Sigmoid colon (tissue), 4 donors: ENCODE data around the gene OPCML.

ENCODE experiments used
- CTCF ChIP-seq, 4 experiments: fragments of 450-650 bp in 3 of 4; fragments of 200-600 bp in 1 of 4; IDR thresholded peaks; one replicate each; pipeline ENCODE4 v1.5.1; 2016 to 2019; ENCODE audit warnings: antibody characterized with exemption in 4 of 4, mild to moderate bottlenecking in 3 of 4, moderate library complexity in 2 of 4
- POLR2A ChIP-seq, 2 donors: fragments of 450-650 bp; IDR thresholded peaks; one replicate each; pipeline ENCODE4 v1.6.1; 2016; ENCODE audit warnings: antibody characterized with exemption in 2 of 2, mild to moderate bottlenecking in 2 of 2, moderate library complexity in 2 of 2
- POLR2AphosphoS5 ChIP-seq, 4 donors: sonication (generic); formaldehyde crosslinking; IDR thresholded peaks; one replicate each; pipeline ENCODE4 v1.6.1; 2017; ENCODE audit warnings: antibody characterized with exemption in 4 of 4

GRCh38 chr11:133202816-133203215 lies 329.5 kb downstream of the OPCML start:
- no peak for TF ChIP-seq POLR2A (IDR thresholded peaks at IDR 0.05)
- TF ChIP-seq CTCF (IDR thresholded peaks at IDR 0.05): no peak
- no peak for TF ChIP-seq POLR2AphosphoS5 (IDR thresholded peaks at IDR 0.05)
